HCT116 (cell line): Measurements from ENCODE around the gene GPN2.

Experiments
- ATF3 ChIP-seq: IDR thresholded peaks from 2 replicates; pipeline ENCODE4 v1.6.1; 2012
- CBX3 ChIP-seq: IDR thresholded peaks from 2 replicates; pipeline ENCODE4 v1.6.1; 2012; ENCODE audit warnings: low read depth
- CEBPB ChIP-seq: IDR thresholded peaks from 2 replicates; pipeline ENCODE4 v1.6.1; 2012; ENCODE audit warnings: low read depth
- CTCF ChIP-seq, 3 experiments: fragments of 200-600 bp in 1 of 3; sonication (generic) in 1 of 3; IDR thresholded peaks in 2 of 3; conservative IDR thresholded peaks in 1 of 3; 2 replicates each; pipeline ENCODE4 v1.5.1; 2012 to 2017; ENCODE audit warnings: low read depth in 2 of 3, low read length in 2 of 3, antibody characterized with exemption in 1 of 3, borderline replicate concordance in 1 of 3, control low read depth in 1 of 3, mild to moderate bottlenecking in 1 of 3, mixed read lengths in 1 of 3, mixed run types in 1 of 3, moderate library complexity in 1 of 3; ENCODE audit not compliant: insufficient read depth in 1 of 3
- EZH2 ChIP-seq: fragments of 200-600 bp; sonication (generic); IDR thresholded peaks from 2 replicates; pipeline ENCODE4 v1.6.1; 2017; ENCODE audit warnings: antibody characterized with exemption, mixed run types
- EZH2phosphoT487 ChIP-seq: fragments of 200-600 bp; IDR thresholded peaks from 2 replicates; pipeline ENCODE4 v1.6.1; 2018; ENCODE audit warnings: antibody characterized with exemption, borderline replicate concordance
- POLR2A ChIP-seq: IDR thresholded peaks from 2 replicates; pipeline ENCODE4 v1.7.0; 2011; ENCODE audit warnings: borderline replicate concordance; ENCODE audit not compliant: insufficient read depth, insufficient read length; ENCODE audit errors: extremely low read depth
- POLR2AphosphoS5 ChIP-seq: IDR thresholded peaks from 2 replicates; pipeline ENCODE4 v1.6.1; 2011; ENCODE audit warnings: mild to moderate bottlenecking, low read depth, low read length, moderate library complexity
- RAD21 ChIP-seq: IDR thresholded peaks from 2 replicates; pipeline ENCODE4 v1.6.1; 2012; ENCODE audit warnings: low read depth, mild to moderate bottlenecking
- SIN3A ChIP-seq: IDR thresholded peaks from 2 replicates; pipeline ENCODE4 v1.6.1; 2012; ENCODE audit warnings: low read depth
- SRF ChIP-seq: IDR thresholded peaks from 2 replicates; pipeline ENCODE4 v1.6.1; 2012; ENCODE audit warnings: low read depth
- ZFX ChIP-seq: fragments of 450-650 bp; IDR thresholded peaks from 2 replicates; pipeline ENCODE4 v1.6.1; 2017
- ZNF274 ChIP-seq: fragments of 200-500 bp; sonication (Bioruptor generic); IDR thresholded peaks from 2 replicates; pipeline ENCODE4 v1.6.1; 2014; ENCODE audit warnings: mild to moderate bottlenecking, low read depth, low read length, inconsistent platforms
- TF ChIP-seq, protein P1 (sequence below): IDR thresholded peaks from 2 replicates; pipeline ENCODE4 v1.6.1; 2012; ENCODE audit warnings: low read depth

- TF ChIP-seq RAD21, result no peak
- TF ChIP-seq CTCF (IDR thresholded peaks at IDR 0.05 in 2 of 3, conservative IDR thresholded peaks at IDR 0.05 in 1 of 3; ENCODE audit: borderline replicate concordance in 1 of 3, insufficient read depth in 1 of 3, low read depth in 2 of 3, low read length in 2 of 3), result no peak
- TF ChIP-seq POLR2A, result no peak
- peak; percentile 29; the same call in 1 of the 2 replicates for TF ChIP-seq POLR2AphosphoS5
- no peak for TF ChIP-seq ZNF274
- no peak for TF ChIP-seq EZH2
- no peak for TF ChIP-seq ATF3
- TF ChIP-seq SIN3A, result no peak
- TF ChIP-seq EZH2phosphoT487, result no peak
- no peak for TF ChIP-seq CEBPB
- TF ChIP-seq, protein P1, sequence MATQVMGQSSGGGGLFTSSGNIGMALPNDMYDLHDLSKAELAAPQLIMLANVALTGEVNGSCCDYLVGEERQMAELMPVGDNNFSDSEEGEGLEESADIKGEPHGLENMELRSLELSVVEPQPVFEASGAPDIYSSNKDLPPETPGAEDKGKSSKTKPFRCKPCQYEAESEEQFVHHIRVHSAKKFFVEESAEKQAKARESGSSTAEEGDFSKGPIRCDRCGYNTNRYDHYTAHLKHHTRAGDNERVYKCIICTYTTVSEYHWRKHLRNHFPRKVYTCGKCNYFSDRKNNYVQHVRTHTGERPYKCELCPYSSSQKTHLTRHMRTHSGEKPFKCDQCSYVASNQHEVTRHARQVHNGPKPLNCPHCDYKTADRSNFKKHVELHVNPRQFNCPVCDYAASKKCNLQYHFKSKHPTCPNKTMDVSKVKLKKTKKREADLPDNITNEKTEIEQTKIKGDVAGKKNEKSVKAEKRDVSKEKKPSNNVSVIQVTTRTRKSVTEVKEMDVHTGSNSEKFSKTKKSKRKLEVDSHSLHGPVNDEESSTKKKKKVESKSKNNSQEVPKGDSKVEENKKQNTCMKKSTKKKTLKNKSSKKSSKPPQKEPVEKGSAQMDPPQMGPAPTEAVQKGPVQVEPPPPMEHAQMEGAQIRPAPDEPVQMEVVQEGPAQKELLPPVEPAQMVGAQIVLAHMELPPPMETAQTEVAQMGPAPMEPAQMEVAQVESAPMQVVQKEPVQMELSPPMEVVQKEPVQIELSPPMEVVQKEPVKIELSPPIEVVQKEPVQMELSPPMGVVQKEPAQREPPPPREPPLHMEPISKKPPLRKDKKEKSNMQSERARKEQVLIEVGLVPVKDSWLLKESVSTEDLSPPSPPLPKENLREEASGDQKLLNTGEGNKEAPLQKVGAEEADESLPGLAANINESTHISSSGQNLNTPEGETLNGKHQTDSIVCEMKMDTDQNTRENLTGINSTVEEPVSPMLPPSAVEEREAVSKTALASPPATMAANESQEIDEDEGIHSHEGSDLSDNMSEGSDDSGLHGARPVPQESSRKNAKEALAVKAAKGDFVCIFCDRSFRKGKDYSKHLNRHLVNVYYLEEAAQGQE, result no peak
- TF ChIP-seq SRF, result no peak
- no peak for TF ChIP-seq ZFX
- no peak for TF ChIP-seq CBX3
These were observed 15.2 kb downstream of the GPN2 start for GRCh38 chr1:26874896-26875295.
